Thymus (tissue), 11 donors: ENCODE results near the gene TBC1D16. TPM values are rescaled to one million over a fixed set of nuclear protein-coding genes. Genes with fewer than 3 reads are reported as not detected.

Experiments
- DNase-seq, 9 donors: peaks; one replicate each; pipeline ENCODE4 v3.0.0-alpha.2; 2013; ENCODE audit warnings: low spot score in 9 of 9, low read depth in 6 of 9, missing footprints in 1 of 9
- H3K27ac ChIP-seq, 2 donors: one replicate each; pipeline ENCODE4 v1.5.1; 2013; ENCODE audit warnings: control low read depth in 1 of 2, low read depth in 1 of 2, low read length in 1 of 2, mild to moderate bottlenecking in 1 of 2, moderate library complexity in 1 of 2
- H3K27me3 ChIP-seq, 2 donors: one replicate each; pipeline ENCODE4 v1.5.1; 2013; ENCODE audit warnings: low read length in 1 of 2; ENCODE audit not compliant: control insufficient read depth in 2 of 2, insufficient read depth in 1 of 2
- H3K36me3 ChIP-seq, 2 donors: one replicate each; pipeline ENCODE4 v1.5.1; 2013; ENCODE audit warnings: low read length in 1 of 2, mild to moderate bottlenecking in 1 of 2, moderate library complexity in 1 of 2; ENCODE audit not compliant: control insufficient read depth in 2 of 2, insufficient read depth in 2 of 2
- H3K4me1 ChIP-seq, 2 donors: one replicate each; pipeline ENCODE4 v1.5.1; 2013; ENCODE audit warnings: low read length in 2 of 2; ENCODE audit not compliant: control insufficient read depth in 2 of 2, insufficient read depth in 2 of 2
- H3K4me3 ChIP-seq, 2 donors: one replicate each; pipeline ENCODE4 v1.5.1; 2013; ENCODE audit warnings: low read length in 2 of 2, control low read depth in 1 of 2, mild to moderate bottlenecking in 1 of 2
- H3K9me3 ChIP-seq, 2 donors: one replicate each; pipeline ENCODE4 v1.5.1; 2013; ENCODE audit warnings: low read length in 1 of 2, mild to moderate bottlenecking in 1 of 2; ENCODE audit not compliant: control insufficient read depth in 2 of 2, insufficient read depth in 1 of 2
- WGBS: extraction: QIAGEN DNeasy Blood & Tissue Kit; methylation state at CpG from one replicate; pipeline ENCODE4 v1.1.7; 2013; 5-methylcytosine and 5-hydroxymethylcytosine counted together
- polyA plus RNA-seq: library from polyadenylated mRNA; stranded (reverse); fragments of 200-250 nt; gene quantifications from one replicate; pipeline ENCODE4 v1.2.3, GENCODE V29; 2013
- total RNA-seq: library from RNA; stranded (reverse); fragments of 120-200 nt; gene quantifications from one replicate; pipeline ENCODE4 v1.2.4, GENCODE V29; 2013
- donor health status: healthy.

Gene TBC1D16
- total and polyA plus RNA-seq, 2 donors: 3.7 to 4.2 TPM

DNA sequence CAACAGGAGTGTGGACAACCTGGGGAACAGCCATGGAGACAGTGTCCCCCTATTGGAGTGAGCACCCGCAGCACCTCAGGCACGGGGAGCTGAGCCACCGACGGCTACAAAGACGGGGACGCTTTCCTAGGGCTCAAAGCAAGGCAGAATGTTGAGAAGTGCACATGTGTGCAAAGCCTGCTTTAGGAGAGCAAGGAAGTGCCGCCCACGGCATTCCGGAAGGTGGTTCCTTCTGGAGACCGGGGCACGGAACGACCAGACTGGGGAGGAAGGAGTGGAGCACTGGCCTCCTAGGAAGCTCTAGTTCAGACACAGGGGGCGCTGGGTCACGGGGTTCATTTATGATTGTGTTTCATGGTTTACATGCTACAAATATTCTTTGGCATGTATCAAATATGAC, 52.2 kb downstream of the TBC1D16 start:
- WGBS: 97% methylated on average over 14 of the region's 14 CpGs
- no peak overlapping the region for H3K27ac ChIP-seq

GRCh38 chr17:79982986-79983385, 52.7 kb downstream of the TBC1D16 start:
- H3K4me1 ChIP-seq: no peaks in the 10 kb centered on the region
- 98% methylated on average over 17 of the region's 17 CpGs for WGBS
- no peaks in the 10 kb centered on the region for H3K9me3 ChIP-seq
- no peaks in the 10 kb centered on the region for H3K36me3 ChIP-seq
- no peaks in the 10 kb centered on the region for H3K27me3 ChIP-seq
- DNase-seq: no peak
- H3K27ac ChIP-seq: no peak overlapping the region
- no peak overlapping the region for H3K4me3 ChIP-seq

More for the DNA sequence above, 52.2 kb downstream of the TBC1D16 start:
- Histone ChIP-seq H3K27me3 (no peaks in the 10 kb centered on the region), H3K4me1 (no peaks in the 10 kb centered on the region), H3K9me3 (no peaks in the 10 kb centered on the region), H3K4me3 (no peak overlapping the region), H3K36me3 (no peaks in the 10 kb centered on the region)
- DNase-seq: no peak

DNA sequence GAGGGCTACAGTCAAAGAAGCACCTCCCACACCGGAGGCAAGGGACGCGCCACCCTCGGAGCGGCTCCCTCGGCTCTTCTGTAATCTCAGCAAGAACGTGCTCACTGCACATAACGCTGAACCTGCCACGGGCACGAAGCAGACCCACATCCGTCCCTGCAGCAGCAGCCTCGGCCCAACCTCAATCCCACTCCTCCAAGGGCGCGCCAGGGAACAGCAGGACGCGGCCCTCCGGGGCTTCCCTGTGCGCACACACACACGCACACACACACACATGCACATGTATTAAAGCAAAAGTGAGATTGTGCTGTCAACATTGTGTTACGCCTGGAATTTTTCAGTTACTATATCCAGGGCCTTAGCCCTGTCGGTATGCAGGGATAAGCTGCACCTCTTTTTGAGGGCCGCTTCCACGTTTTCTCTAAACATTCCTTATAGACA, 54.0 kb downstream of the TBC1D16 start:
- DNase-seq: no peak
- Histone ChIP-seq H3K4me1 (no peaks in the 10 kb centered on the region), H3K36me3 (no peaks in the 10 kb centered on the region), H3K9me3 (no peaks in the 10 kb centered on the region), H3K27ac (no peak overlapping the region), H3K27me3 (no peaks in the 10 kb centered on the region), H3K4me3 (no peak overlapping the region)
- 97% methylated on average over 23 of the region's 23 CpGs for WGBS

GRCh38 chr17:79981090-79981489, 54.6 kb downstream of the TBC1D16 start:
- no peak overlapping the region for H3K4me3 ChIP-seq
- DNase-seq: no peak

DNA sequence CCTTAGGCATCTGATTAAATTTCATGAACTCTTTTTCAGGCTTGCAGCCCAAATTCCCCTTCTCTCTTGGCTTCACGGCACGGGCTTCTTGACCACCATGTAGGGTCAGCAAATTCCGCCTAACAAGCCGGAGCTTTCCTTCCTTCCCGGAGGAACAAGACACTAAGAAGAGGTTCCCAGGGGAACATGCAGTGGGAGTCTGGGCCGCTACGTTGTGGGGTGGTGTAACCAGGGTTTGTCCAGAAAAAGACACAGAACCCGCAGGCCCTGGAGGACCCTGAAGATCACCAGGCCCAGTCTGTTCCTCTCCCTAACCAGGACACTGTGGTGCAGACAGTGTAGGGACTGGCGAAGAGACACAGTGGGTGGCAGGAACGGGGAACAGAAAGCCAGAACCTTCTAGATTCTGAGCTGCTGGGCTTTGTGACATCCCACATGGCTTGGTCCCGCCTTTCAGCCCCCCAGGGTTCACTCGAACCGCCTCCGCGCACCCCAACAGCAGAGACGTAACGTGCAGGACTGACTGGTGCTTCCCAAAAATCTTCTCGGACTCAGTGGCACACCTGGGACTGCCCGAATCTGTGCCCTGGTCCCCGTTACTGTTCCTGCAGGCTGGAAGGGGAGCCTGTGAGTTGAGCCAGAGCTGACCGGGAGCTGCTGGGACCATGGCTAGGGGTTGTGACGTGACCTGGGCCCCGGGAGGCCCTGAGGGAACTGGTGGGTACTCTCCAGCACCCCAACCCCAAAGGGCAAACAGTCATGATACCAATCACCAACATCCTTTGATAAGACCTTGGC, 55.2 kb downstream of the TBC1D16 start:
- Histone ChIP-seq H3K4me3 (no peak overlapping the region), H3K27ac (no peak overlapping the region), H3K9me3 (no peaks in the 10 kb centered on the region), H3K4me1 (no peaks in the 10 kb centered on the region), H3K27me3 (no peaks in the 10 kb centered on the region), H3K36me3 (no peaks in the 10 kb centered on the region)
- DNase-seq: no peak
- 95% methylated on average over 23 of the region's 23 CpGs for WGBS

More at GRCh38 chr17:79981090-79981489, 54.6 kb downstream of the TBC1D16 start:
- no peaks in the 10 kb centered on the region for H3K36me3 ChIP-seq
- H3K27me3 ChIP-seq: no peaks in the 10 kb centered on the region
- H3K4me1 ChIP-seq: no peaks in the 10 kb centered on the region
- H3K27ac ChIP-seq: no peak overlapping the region
- no peaks in the 10 kb centered on the region for H3K9me3 ChIP-seq
- 96% methylated on average over 15 of the region's 15 CpGs for WGBS

GRCh38 chr17:79979816-79980215, 55.9 kb downstream of the TBC1D16 start:
- 97% methylated on average over 12 of the region's 12 CpGs for WGBS
- H3K4me1 ChIP-seq: no peaks in the 10 kb centered on the region
- H3K36me3 ChIP-seq: no peaks in the 10 kb centered on the region
- no peak overlapping the region for H3K4me3 ChIP-seq
- H3K27ac ChIP-seq: no peak overlapping the region
- no peaks in the 10 kb centered on the region for H3K27me3 ChIP-seq
- DNase-seq: no peak
- no peaks in the 10 kb centered on the region for H3K9me3 ChIP-seq

- WGBS: 96% methylated on average over 30 of the region's 30 CpGs
- H3K4me3 ChIP-seq: no peak overlapping the region
- H3K4me1 ChIP-seq: peaks cover 0 to 2% of the 10 kb centered on the region in 2 donors
- no peaks in the 10 kb centered on the region for H3K9me3 ChIP-seq
- no peaks in the 10 kb centered on the region for H3K36me3 ChIP-seq
- H3K27me3 ChIP-seq: no peaks in the 10 kb centered on the region
- no peak overlapping the region for H3K27ac ChIP-seq
- no peak for DNase-seq
Observed at GRCh38 chr17:79979221-79979741, 56.4 kb downstream of the TBC1D16 start.

DNA sequence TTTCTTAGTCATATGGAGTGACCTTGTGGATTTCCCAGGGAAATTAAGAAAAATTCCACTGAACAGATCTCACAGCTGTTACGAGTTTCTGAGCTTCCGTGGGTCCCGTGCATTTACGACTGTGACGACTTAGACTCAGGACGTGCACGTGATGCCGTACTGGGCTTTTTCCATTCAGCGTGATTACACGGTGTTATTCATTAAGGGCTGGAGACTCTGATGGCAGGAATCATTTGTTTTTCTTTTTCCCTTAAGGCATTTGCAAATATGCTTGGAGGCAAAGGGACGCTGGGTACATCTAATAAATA, 57.2 kb downstream of the TBC1D16 start:
- Histone ChIP-seq H3K9me3 (no peaks in the 10 kb centered on the region), H3K36me3 (no peaks in the 10 kb centered on the region), H3K4me3 (no peak overlapping the region), H3K27ac (no peak overlapping the region), H3K4me1 (peaks cover 0 to 2% of the 10 kb centered on the region in 2 donors), H3K27me3 (no peaks in the 10 kb centered on the region)
- DNase-seq: no peak
- 96% methylated on average over 11 of the region's 11 CpGs for WGBS

- no peak for DNase-seq
- WGBS: 97% methylated on average over 47 of the region's 47 CpGs
- peaks cover 0 to 2% of the 10 kb centered on the region in 2 donors for H3K4me1 ChIP-seq
- H3K27me3 ChIP-seq: no peaks in the 10 kb centered on the region
- no peaks in the 10 kb centered on the region for H3K36me3 ChIP-seq
- H3K9me3 ChIP-seq: no peaks in the 10 kb centered on the region
- H3K4me3 ChIP-seq: no peak overlapping the region
- H3K27ac ChIP-seq: no peak overlapping the region
Observed at GRCh38 chr17:79977708-79978547, 57.7 kb downstream of the TBC1D16 start.
